ENCODE measurements around the gene ANKRD10. TPM values are rescaled to one million over a fixed set of nuclear protein-coding genes. Genes with fewer than 3 reads are reported as not detected.

Gene ANKRD10
- total RNA-seq, 1 experiment from 2014 or later, result 159 TPM

DNA sequence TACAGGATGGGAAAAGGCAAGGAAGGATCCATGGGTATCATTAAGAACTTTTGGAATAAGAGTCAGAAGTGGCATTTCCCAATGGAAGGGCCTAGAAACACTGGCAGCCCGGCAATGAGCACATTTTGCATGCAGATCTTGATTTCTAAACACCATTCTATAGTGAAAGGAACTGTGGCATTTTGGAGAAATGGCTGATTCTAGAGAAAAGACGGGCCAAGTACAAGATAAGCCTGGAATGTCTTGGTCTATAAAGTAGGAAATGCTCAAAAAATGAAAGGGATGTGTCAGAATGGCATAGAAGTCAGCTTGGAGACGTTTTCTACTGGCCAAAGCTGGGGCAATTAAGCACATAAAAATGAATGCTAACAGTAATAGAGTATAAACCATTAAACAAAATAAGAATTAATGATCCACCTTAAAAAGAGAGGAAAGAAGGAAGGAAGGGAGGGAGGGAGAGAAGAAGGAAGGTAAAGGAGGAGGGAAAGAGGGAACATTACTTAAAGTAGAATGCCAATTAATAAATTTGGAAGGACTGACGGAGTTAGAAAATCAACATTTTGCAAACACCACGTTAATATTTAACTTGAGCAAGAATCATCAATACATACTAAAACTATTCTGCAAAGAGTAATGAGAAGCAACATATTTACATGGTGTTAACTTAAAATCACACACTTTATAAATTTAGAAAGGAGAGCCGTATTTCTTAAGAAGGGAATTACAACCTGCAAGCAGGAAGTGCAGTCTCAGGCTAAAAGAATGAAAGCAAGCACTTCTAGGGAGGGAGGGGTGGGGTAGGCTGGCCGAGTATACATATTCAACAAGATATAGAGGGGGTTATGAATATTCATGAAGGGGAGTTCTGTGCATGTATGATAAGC, 78.9 kb downstream of the ANKRD10 start:
- H3K9me3 Mint-ChIP-seq, result peaks cover 0 to 1% of the 10 kb centered on the region in 2 experiments; a peak in 1 of 5 replicates
- Histone ChIP-seq H2BK15ac (ENCODE audit: low read depth, low read length) (no peak overlapping the region), H3T11ph (ENCODE audit: low read length) (no peak overlapping the region), H3K4me1 (ENCODE audit: insufficient read depth, low read length) (no peaks in the 10 kb centered on the region), H4K91ac (ENCODE audit: insufficient read length, low read depth, low read length) (no peak overlapping the region), H2BK20ac (ENCODE audit: low read depth, low read length, poor library complexity, severe bottlenecking) (no peak overlapping the region), H3K23me2 (ENCODE audit: insufficient read length, low read depth, low read length, poor library complexity, severe bottlenecking) (no peaks in the 10 kb centered on the region), H3K27me3 (ENCODE audit: insufficient read depth, low read length) (no peaks in the 10 kb centered on the region), H4K8ac (replicated peaks; ENCODE audit: insufficient read length, low read depth, low read length) (no peak overlapping the region), H3K9me3 (ENCODE audit: control insufficient read depth, low read depth, low read length) (no peaks in the 10 kb centered on the region), H2BK5ac (ENCODE audit: insufficient read length, low read length) (no peak overlapping the region), H3K79me1 (ENCODE audit: insufficient read depth, low read depth, low read length, poor library complexity, severe bottlenecking) (no peaks in the 10 kb centered on the region), H2BK12ac (ENCODE audit: insufficient read length, low read depth, low read length) (no peak overlapping the region), H2AK5ac (ENCODE audit: insufficient read length, low read length) (no peak overlapping the region), H3K14ac (ENCODE audit: insufficient read depth, low read length) (no peak overlapping the region), H3K56ac (ENCODE audit: insufficient read length, low read depth, low read length) (no peak overlapping the region), H2AFZ (ENCODE audit: low read length) (no peak overlapping the region), H2BK120ac (ENCODE audit: low read depth, low read length, poor library complexity, severe bottlenecking) (no peak overlapping the region), H3K27ac (ENCODE audit: insufficient read length, low read depth, low read length) (no peak overlapping the region), H4K20me1 (ENCODE audit: control insufficient read depth, insufficient read depth, insufficient read length) (no peaks in the 10 kb centered on the region), H3K23ac (ENCODE audit: insufficient read length, low read depth, low read length) (no peak overlapping the region), H3K4me2 (ENCODE audit: insufficient read depth, insufficient read length, low read length) (no peak overlapping the region), H4K5ac (ENCODE audit: insufficient read length, low read depth, low read length) (no peak overlapping the region), H3K79me2 (ENCODE audit: insufficient read depth, low read length) (no peaks in the 10 kb centered on the region), H3K9ac (ENCODE audit: extremely low read depth, insufficient read length, low read length) (no peak overlapping the region), H3K4ac (ENCODE audit: low read depth, low read length) (no peak overlapping the region), H3K18ac (ENCODE audit: insufficient read length, low read depth, low read length) (no peak overlapping the region)
- peaks cover 15% of the 10 kb centered on the region in 2 experiments for H3K4me1 Mint-ChIP-seq
- no peak for DNase-seq
- H3K4me3 Mint-ChIP-seq, result no peak overlapping the region
- no peaks in the 10 kb centered on the region; the same call in 1 of the 2 replicates for H3K27me3 Mint-ChIP-seq (ENCODE audit: low read depth)
- TF ChIP-seq, protein P1, sequence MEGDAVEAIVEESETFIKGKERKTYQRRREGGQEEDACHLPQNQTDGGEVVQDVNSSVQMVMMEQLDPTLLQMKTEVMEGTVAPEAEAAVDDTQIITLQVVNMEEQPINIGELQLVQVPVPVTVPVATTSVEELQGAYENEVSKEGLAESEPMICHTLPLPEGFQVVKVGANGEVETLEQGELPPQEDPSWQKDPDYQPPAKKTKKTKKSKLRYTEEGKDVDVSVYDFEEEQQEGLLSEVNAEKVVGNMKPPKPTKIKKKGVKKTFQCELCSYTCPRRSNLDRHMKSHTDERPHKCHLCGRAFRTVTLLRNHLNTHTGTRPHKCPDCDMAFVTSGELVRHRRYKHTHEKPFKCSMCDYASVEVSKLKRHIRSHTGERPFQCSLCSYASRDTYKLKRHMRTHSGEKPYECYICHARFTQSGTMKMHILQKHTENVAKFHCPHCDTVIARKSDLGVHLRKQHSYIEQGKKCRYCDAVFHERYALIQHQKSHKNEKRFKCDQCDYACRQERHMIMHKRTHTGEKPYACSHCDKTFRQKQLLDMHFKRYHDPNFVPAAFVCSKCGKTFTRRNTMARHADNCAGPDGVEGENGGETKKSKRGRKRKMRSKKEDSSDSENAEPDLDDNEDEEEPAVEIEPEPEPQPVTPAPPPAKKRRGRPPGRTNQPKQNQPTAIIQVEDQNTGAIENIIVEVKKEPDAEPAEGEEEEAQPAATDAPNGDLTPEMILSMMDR (conservative IDR thresholded peaks at IDR 0.05), result no peak
- no peaks in the 10 kb centered on the region for H3K36me3 Mint-ChIP-seq (ENCODE audit: insufficient read depth in 1 of 3, low read depth in 3 of 3)
- H3K27ac Mint-ChIP-seq, result no peak overlapping the region; a peak in 1 of 7 replicates
- no CpG with 5 or more reads among the region's 7 CpGs for WGBS (ENCODE audit: extremely low coverage, insufficient read length, low lambda C conversion rate)
